HL-60 (cell line): ENCODE data around the gene DSTYK.

Source experiments
- CTCF ChIP-seq: IDR thresholded peaks from one replicate; pipeline ENCODE4 v1.5.1; 2011; ENCODE audit warnings: low read length, control low read depth, inconsistent platforms; ENCODE audit not compliant: insufficient read depth
- GABPA ChIP-seq: IDR thresholded peaks from 2 replicates; pipeline ENCODE4 v1.6.1; 2012; ENCODE audit warnings: low read depth
- POLR2AphosphoS5 ChIP-seq: IDR thresholded peaks from 2 replicates; pipeline ENCODE4 v1.6.1; 2012; ENCODE audit warnings: low read depth
- REST ChIP-seq: IDR thresholded peaks from 2 replicates; pipeline ENCODE4 v1.6.1; 2012; ENCODE audit warnings: low read depth; ENCODE audit not compliant: insufficient replicate concordance
- SPI1 ChIP-seq: IDR thresholded peaks from 2 replicates; pipeline ENCODE4 v1.6.1; 2012; ENCODE audit warnings: low read depth, mild to moderate bottlenecking, borderline replicate concordance

- TF ChIP-seq POLR2AphosphoS5 (no peak), CTCF (no peak), GABPA (no peak), REST (no peak), SPI1 (no peak)
Observed at GRCh38 chr1:205220421-205220820, 8.9 kb upstream of the DSTYK start.
